ENCODE measurements around the gene KIF6. TPM values are rescaled to one million over a fixed set of nuclear protein-coding genes. Genes with fewer than 3 reads are reported as not detected.

KIF6 gene
- polyA plus RNA-seq, 3 donors: not detected

DNA sequence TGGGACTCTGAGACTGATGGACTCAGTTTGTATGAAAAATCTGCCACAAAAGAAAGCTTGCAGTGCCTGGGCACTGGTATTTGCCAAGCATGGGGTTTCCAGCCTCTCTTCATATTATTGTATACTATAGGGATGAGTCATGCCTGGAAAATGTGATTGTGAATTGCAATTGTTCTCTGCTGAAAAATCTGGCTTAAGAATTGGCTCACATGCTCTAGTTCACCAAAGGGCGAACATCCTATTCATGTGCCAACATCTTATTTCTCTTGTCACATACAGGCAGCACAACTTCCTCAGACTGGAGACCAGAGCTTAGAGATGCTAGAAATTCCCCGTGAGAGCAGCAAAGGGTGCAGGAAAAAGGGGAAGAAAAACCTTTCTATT is 299.1 kb downstream of the KIF6 start:
- Histone ChIP-seq H2AFZ (ENCODE audit: insufficient read depth, low read depth, low read length, poor library complexity, severe bottlenecking) (no peak overlapping the region), H3K9ac (ENCODE audit: insufficient read depth, low read length, poor library complexity, severe bottlenecking) (no peak overlapping the region), H3K79me2 (ENCODE audit: insufficient read depth, low read length) (no peaks in the 10 kb centered on the region), H4K20me1 (ENCODE audit: insufficient read depth, low read length) (no peaks in the 10 kb centered on the region), H3K9me3 (replicated peaks in 1 of 2; ENCODE audit: control insufficient read depth in 1 of 2, insufficient read depth in 1 of 2, low read length in 2 of 2) (no peaks in the 10 kb centered on the region), H3K4me2 (replicated peaks; ENCODE audit: extremely low read depth, low read length, poor library complexity, severe bottlenecking) (no peak overlapping the region), H3K4me1 (ENCODE audit: control insufficient read depth in 1 of 2, insufficient read depth in 2 of 2, low read length in 2 of 2) (no peaks in the 10 kb centered on the region), H3K4me3 (replicated peaks in 1 of 3; ENCODE audit: low read depth in 2 of 3, low read length in 3 of 3) (no peak overlapping the region), H3K36me3 (replicated peaks in 1 of 2; ENCODE audit: control insufficient read depth in 1 of 2, insufficient read depth in 2 of 2, low read length in 2 of 2) (no peaks in the 10 kb centered on the region), H3K27ac (ENCODE audit: low read depth in 1 of 2, low read length in 2 of 2) (no peak overlapping the region), H3K27me3 (ENCODE audit: control insufficient read depth in 2 of 2, insufficient read depth in 2 of 2, low read length in 2 of 2) (no peaks in the 10 kb centered on the region)
- Mint-ChIP-seq H3K36me3 (no peaks in the 10 kb centered on the region), H3K9me3 (peaks cover 0 to 2% (median 0%) of the 10 kb centered on the region in 7 donors), H3K27ac (no peak overlapping the region), H3K4me3 (no peak overlapping the region), H3K27me3 (ENCODE audit: low read depth in 3 of 3) (peaks cover 0 to 2% (median 2%) of the 10 kb centered on the region in 3 donors), H3K4me1 (peaks cover 9% of the 10 kb centered on the region)
- TF ChIP-seq, protein P1, sequence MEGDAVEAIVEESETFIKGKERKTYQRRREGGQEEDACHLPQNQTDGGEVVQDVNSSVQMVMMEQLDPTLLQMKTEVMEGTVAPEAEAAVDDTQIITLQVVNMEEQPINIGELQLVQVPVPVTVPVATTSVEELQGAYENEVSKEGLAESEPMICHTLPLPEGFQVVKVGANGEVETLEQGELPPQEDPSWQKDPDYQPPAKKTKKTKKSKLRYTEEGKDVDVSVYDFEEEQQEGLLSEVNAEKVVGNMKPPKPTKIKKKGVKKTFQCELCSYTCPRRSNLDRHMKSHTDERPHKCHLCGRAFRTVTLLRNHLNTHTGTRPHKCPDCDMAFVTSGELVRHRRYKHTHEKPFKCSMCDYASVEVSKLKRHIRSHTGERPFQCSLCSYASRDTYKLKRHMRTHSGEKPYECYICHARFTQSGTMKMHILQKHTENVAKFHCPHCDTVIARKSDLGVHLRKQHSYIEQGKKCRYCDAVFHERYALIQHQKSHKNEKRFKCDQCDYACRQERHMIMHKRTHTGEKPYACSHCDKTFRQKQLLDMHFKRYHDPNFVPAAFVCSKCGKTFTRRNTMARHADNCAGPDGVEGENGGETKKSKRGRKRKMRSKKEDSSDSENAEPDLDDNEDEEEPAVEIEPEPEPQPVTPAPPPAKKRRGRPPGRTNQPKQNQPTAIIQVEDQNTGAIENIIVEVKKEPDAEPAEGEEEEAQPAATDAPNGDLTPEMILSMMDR (IDR thresholded peaks at IDR 0.05): no peak
- peak in 1 of 3 donors; percentile 42 for DNase-seq
- no CpG with 5 or more reads among the region's 2 CpGs for WGBS (ENCODE audit: insufficient coverage)
- intact Hi-C loops (cut with micrococcal nuclease): no loop called here

DNA sequence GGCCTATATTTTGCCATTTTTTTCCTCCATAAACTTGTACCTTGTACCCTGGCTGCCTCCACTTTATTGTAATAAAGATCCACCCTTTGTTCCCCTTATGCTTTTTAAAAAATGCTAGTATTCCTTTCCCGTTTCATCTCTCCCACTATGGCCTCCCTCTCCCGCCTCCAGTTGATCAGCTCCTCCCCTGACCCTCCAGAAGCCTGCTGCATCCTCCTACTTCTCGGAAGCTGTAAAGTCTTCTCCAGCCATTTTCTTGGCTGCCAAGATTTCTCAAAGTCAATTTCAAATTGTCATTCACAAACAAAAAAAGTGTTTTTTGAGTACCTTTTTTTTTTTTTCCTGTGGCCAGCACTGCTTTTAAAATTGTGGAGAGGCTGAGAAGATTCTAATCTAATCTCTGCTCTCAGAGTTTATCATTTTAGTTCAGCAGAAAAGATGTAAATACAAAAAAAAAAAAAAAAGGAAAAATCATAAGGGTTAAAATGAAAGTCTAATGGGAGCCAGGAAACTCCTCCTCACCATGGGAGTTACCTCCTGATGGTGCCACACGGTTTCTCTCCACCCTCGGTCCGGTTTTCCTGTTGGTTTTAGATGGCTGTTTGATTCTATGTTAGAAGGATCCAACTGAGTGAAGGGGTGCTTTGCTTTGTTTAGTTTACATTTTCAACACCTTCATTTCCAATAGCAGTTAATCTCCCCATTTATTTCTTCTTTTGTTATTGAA is 299.7 kb downstream of the KIF6 start:
- Histone ChIP-seq H2AFZ (ENCODE audit: insufficient read depth, low read depth, low read length, poor library complexity, severe bottlenecking) (no peak overlapping the region), H3K4me1 (ENCODE audit: control insufficient read depth in 1 of 2, insufficient read depth in 2 of 2, low read length in 2 of 2) (no peaks in the 10 kb centered on the region), H3K36me3 (replicated peaks in 1 of 2; ENCODE audit: control insufficient read depth in 1 of 2, insufficient read depth in 2 of 2, low read length in 2 of 2) (no peaks in the 10 kb centered on the region), H3K9ac (ENCODE audit: insufficient read depth, low read length, poor library complexity, severe bottlenecking) (no peak overlapping the region), H3K79me2 (ENCODE audit: insufficient read depth, low read length) (no peaks in the 10 kb centered on the region), H3K4me2 (replicated peaks; ENCODE audit: extremely low read depth, low read length, poor library complexity, severe bottlenecking) (no peak overlapping the region), H3K27me3 (ENCODE audit: control insufficient read depth in 2 of 2, insufficient read depth in 2 of 2, low read length in 2 of 2) (no peaks in the 10 kb centered on the region), H4K20me1 (ENCODE audit: insufficient read depth, low read length) (no peaks in the 10 kb centered on the region), H3K27ac (ENCODE audit: low read depth in 1 of 2, low read length in 2 of 2) (no peak overlapping the region), H3K9me3 (replicated peaks in 1 of 2; ENCODE audit: control insufficient read depth in 1 of 2, insufficient read depth in 1 of 2, low read length in 2 of 2) (no peaks in the 10 kb centered on the region), H3K4me3 (replicated peaks in 1 of 3; ENCODE audit: low read depth in 2 of 3, low read length in 3 of 3) (no peak overlapping the region)
- Mint-ChIP-seq H3K36me3 (no peaks in the 10 kb centered on the region), H3K27me3 (ENCODE audit: low read depth in 3 of 3) (peaks cover 0 to 2% (median 2%) of the 10 kb centered on the region in 3 donors), H3K4me3 (no peak overlapping the region), H3K27ac (no peak overlapping the region), H3K4me1 (peaks cover 8% of the 10 kb centered on the region), H3K9me3 (peaks cover 0 to 2% (median 0%) of the 10 kb centered on the region in 7 donors)
- no peak for DNase-seq
- intact Hi-C loops (cut with micrococcal nuclease): no loop called here
- TF ChIP-seq, protein P1 (IDR thresholded peaks at IDR 0.05): no peak
- 97% methylated on average over 3 of the region's 6 CpGs for WGBS (ENCODE audit: insufficient coverage)

Measured in CD14-positive monocyte (primary cell).